ENCODE results near the gene BACH1.

The BACH1 gene

GRCh38 chr21:29372063-29372802, 73.5 kb downstream of the BACH1 start:
- Histone ChIP-seq H3K9me3 (ENCODE audit: insufficient read depth, low read depth, low read length) (no peaks in the 10 kb centered on the region), H3K4me1 (ENCODE audit: control insufficient read depth in 1 of 2, insufficient read depth in 2 of 2, low read length in 2 of 2) (peaks cover 0 to 3% of the 10 kb centered on the region in 2 experiments), H2BK12ac (ENCODE audit: low read length) (no peak overlapping the region), H3K9ac (ENCODE audit: low read length) (no peak overlapping the region), H3K27ac (ENCODE audit: low read depth, low read length) (no peak overlapping the region), H3K23ac (ENCODE audit: low read length) (no peak overlapping the region), H3K79me1 (ENCODE audit: low read length) (peaks cover 2% of the 10 kb centered on the region), H3K27me3 (ENCODE audit: insufficient read depth, low read length) (no peaks in the 10 kb centered on the region), H2AFZ (ENCODE audit: insufficient read depth, low read length, poor library complexity) (no peak overlapping the region), H2AK5ac (ENCODE audit: low read length) (no peak overlapping the region), H2BK5ac (ENCODE audit: low read depth, low read length, poor library complexity) (no peak overlapping the region), H3K79me2 (ENCODE audit: control insufficient read depth, insufficient read depth, low read length, poor library complexity) (no peaks in the 10 kb centered on the region), H3K4ac (ENCODE audit: low read depth, low read length) (no peak overlapping the region), H3K36me3 (ENCODE audit: control insufficient read depth in 1 of 2, insufficient read depth in 2 of 2, low read length in 2 of 2) (peaks cover 3 to 6% of the 10 kb centered on the region in 2 experiments), H4K91ac (ENCODE audit: low read depth, low read length) (no peak overlapping the region), H3K4me3 (ENCODE audit: low read depth, low read length) (no peak overlapping the region), H3K4me2 (ENCODE audit: low read length) (no peak overlapping the region), H4K12ac (ENCODE audit: low read depth, low read length) (no peak overlapping the region), H4K8ac (ENCODE audit: low read depth, low read length) (no peak overlapping the region), H3K14ac (ENCODE audit: low read length) (no peak overlapping the region), H3K18ac (ENCODE audit: low read length) (no peak overlapping the region), H2BK120ac (ENCODE audit: insufficient read depth, low read length, poor library complexity) (no peak overlapping the region)
- DNase-seq: peak; percentile 62 to 93
- WGBS (ENCODE audit: extremely low coverage, insufficient coverage, insufficient read length): no CpG with 5 or more reads among the region's 11 CpGs

- H4K12ac ChIP-seq (ENCODE audit: low read depth, low read length): no peak overlapping the region
- DNase-seq: no peak
- no peak overlapping the region for H3K4me2 ChIP-seq (ENCODE audit: low read length)
- H3K27ac ChIP-seq (ENCODE audit: low read depth, low read length): no peak overlapping the region
- no peak overlapping the region for H2BK12ac ChIP-seq (ENCODE audit: low read length)
- peaks cover 6% of the 10 kb centered on the region for H3K79me1 ChIP-seq (ENCODE audit: low read length)
- H3K18ac ChIP-seq (ENCODE audit: low read length): no peak overlapping the region
- H2AFZ ChIP-seq (ENCODE audit: insufficient read depth, low read length, poor library complexity): no peak overlapping the region
- no peaks in the 10 kb centered on the region for H3K9me3 ChIP-seq (ENCODE audit: insufficient read depth, low read depth, low read length)
- no peaks in the 10 kb centered on the region for H3K27me3 ChIP-seq (ENCODE audit: insufficient read depth, low read length)
- H3K79me2 ChIP-seq (ENCODE audit: control insufficient read depth, insufficient read depth, low read length, poor library complexity): no peaks in the 10 kb centered on the region
- H2AK5ac ChIP-seq (ENCODE audit: low read length): no peak overlapping the region
- peaks cover 10 to 12% of the 10 kb centered on the region in 2 experiments for H3K4me1 ChIP-seq (ENCODE audit: control insufficient read depth in 1 of 2, insufficient read depth in 2 of 2, low read length in 2 of 2)
- no peak overlapping the region for H2BK120ac ChIP-seq (ENCODE audit: insufficient read depth, low read length, poor library complexity)
- WGBS (ENCODE audit: extremely low coverage, insufficient coverage, insufficient read length): no CpG with 5 or more reads among the region's 1 CpG
- no peak overlapping the region for H3K4me3 ChIP-seq (ENCODE audit: low read depth, low read length)
- H2BK5ac ChIP-seq (ENCODE audit: low read depth, low read length, poor library complexity): no peak overlapping the region
- H3K4ac ChIP-seq (ENCODE audit: low read depth, low read length): no peak overlapping the region
- no peak overlapping the region for H3K14ac ChIP-seq (ENCODE audit: low read length)
- H4K91ac ChIP-seq (ENCODE audit: low read depth, low read length): no peak overlapping the region
- H3K36me3 ChIP-seq (ENCODE audit: control insufficient read depth in 1 of 2, insufficient read depth in 2 of 2, low read length in 2 of 2): peaks cover 3 to 6% of the 10 kb centered on the region in 2 experiments
- H3K9ac ChIP-seq (ENCODE audit: low read length): no peak overlapping the region
- no peak overlapping the region for H3K23ac ChIP-seq (ENCODE audit: low read length)
- no peak overlapping the region for H4K8ac ChIP-seq (ENCODE audit: low read depth, low read length)
These were observed 75.8 kb downstream of the BACH1 start for GRCh38 chr21:29374481-29374880.

- no peak overlapping the region for H3K14ac ChIP-seq (ENCODE audit: low read length)
- peaks cover 3 to 4% of the 10 kb centered on the region in 2 experiments for H3K36me3 ChIP-seq (ENCODE audit: control insufficient read depth in 1 of 2, insufficient read depth in 2 of 2, low read length in 2 of 2)
- no peaks in the 10 kb centered on the region for H3K27me3 ChIP-seq (ENCODE audit: insufficient read depth, low read length)
- H3K18ac ChIP-seq (ENCODE audit: low read length): no peak overlapping the region
- H2AFZ ChIP-seq (ENCODE audit: insufficient read depth, low read length, poor library complexity): peak overlapping the region; percentile 10
- no peak overlapping the region for H3K23ac ChIP-seq (ENCODE audit: low read length)
- no peak overlapping the region for H4K91ac ChIP-seq (ENCODE audit: low read depth, low read length)
- H2BK12ac ChIP-seq (ENCODE audit: low read length): peak overlapping the region; percentile 8
- H2BK120ac ChIP-seq (ENCODE audit: insufficient read depth, low read length, poor library complexity): no peak overlapping the region
- no CpG with 5 or more reads among the region's 3 CpGs for WGBS (ENCODE audit: extremely low coverage, insufficient coverage, insufficient read length)
- peaks cover 14 to 16% of the 10 kb centered on the region in 2 experiments for H3K4me1 ChIP-seq (ENCODE audit: control insufficient read depth in 1 of 2, insufficient read depth in 2 of 2, low read length in 2 of 2)
- H2AK5ac ChIP-seq (ENCODE audit: low read length): peak overlapping the region; percentile 7
- no peak overlapping the region for H4K12ac ChIP-seq (ENCODE audit: low read depth, low read length)
- H3K27ac ChIP-seq (ENCODE audit: low read depth, low read length): no peak overlapping the region
- H4K8ac ChIP-seq (ENCODE audit: low read depth, low read length): no peak overlapping the region
- H3K4me2 ChIP-seq (ENCODE audit: low read length): no peak overlapping the region
- DNase-seq: peak in 1 of 2 donors; percentile 44
- H3K9me3 ChIP-seq (ENCODE audit: insufficient read depth, low read depth, low read length): no peaks in the 10 kb centered on the region
- H2BK5ac ChIP-seq (ENCODE audit: low read depth, low read length, poor library complexity): no peak overlapping the region
- H3K4me3 ChIP-seq (ENCODE audit: low read depth, low read length): no peak overlapping the region
- no peaks in the 10 kb centered on the region for H3K79me2 ChIP-seq (ENCODE audit: control insufficient read depth, insufficient read depth, low read length, poor library complexity)
- H3K79me1 ChIP-seq (ENCODE audit: low read length): peaks cover 9% of the 10 kb centered on the region
- H3K4ac ChIP-seq (ENCODE audit: low read depth, low read length): no peak overlapping the region
- H3K9ac ChIP-seq (ENCODE audit: low read length): no peak overlapping the region
These were observed 77.8 kb downstream of the BACH1 start for GRCh38 chr21:29376556-29376955.

- H4K8ac ChIP-seq (ENCODE audit: low read depth, low read length): no peak overlapping the region
- no peak overlapping the region for H3K4ac ChIP-seq (ENCODE audit: low read depth, low read length)
- H2AFZ ChIP-seq (ENCODE audit: insufficient read depth, low read length, poor library complexity): no peak overlapping the region
- H3K9me3 ChIP-seq (ENCODE audit: insufficient read depth, low read depth, low read length): no peaks in the 10 kb centered on the region
- no peak overlapping the region for H3K18ac ChIP-seq (ENCODE audit: low read length)
- no peak overlapping the region for H3K9ac ChIP-seq (ENCODE audit: low read length)
- no peak overlapping the region for H3K4me2 ChIP-seq (ENCODE audit: low read length)
- no peak overlapping the region for H4K91ac ChIP-seq (ENCODE audit: low read depth, low read length)
- H3K4me1 ChIP-seq (ENCODE audit: control insufficient read depth in 1 of 2, insufficient read depth in 2 of 2, low read length in 2 of 2): peaks cover 16 to 19% of the 10 kb centered on the region in 2 experiments
- H3K27ac ChIP-seq (ENCODE audit: low read depth, low read length): no peak overlapping the region
- H3K79me2 ChIP-seq (ENCODE audit: control insufficient read depth, insufficient read depth, low read length, poor library complexity): no peaks in the 10 kb centered on the region
- no peak overlapping the region for H2BK5ac ChIP-seq (ENCODE audit: low read depth, low read length, poor library complexity)
- H3K14ac ChIP-seq (ENCODE audit: low read length): no peak overlapping the region
- no peak overlapping the region for H3K23ac ChIP-seq (ENCODE audit: low read length)
- no peak overlapping the region for H3K4me3 ChIP-seq (ENCODE audit: low read depth, low read length)
- H3K27me3 ChIP-seq (ENCODE audit: insufficient read depth, low read length): no peaks in the 10 kb centered on the region
- DNase-seq: no peak
- peaks cover 11% of the 10 kb centered on the region for H3K79me1 ChIP-seq (ENCODE audit: low read length)
- H4K12ac ChIP-seq (ENCODE audit: low read depth, low read length): no peak overlapping the region
- no CpG with 5 or more reads among the region's 4 CpGs for WGBS (ENCODE audit: extremely low coverage, insufficient coverage, insufficient read length)
- peak overlapping the region; percentile 11 for H2BK120ac ChIP-seq (ENCODE audit: insufficient read depth, low read length, poor library complexity)
- H3K36me3 ChIP-seq (ENCODE audit: control insufficient read depth in 1 of 2, insufficient read depth in 2 of 2, low read length in 2 of 2): peaks cover 3 to 4% of the 10 kb centered on the region in 2 experiments
- no peak overlapping the region for H2AK5ac ChIP-seq (ENCODE audit: low read length)
- no peak overlapping the region for H2BK12ac ChIP-seq (ENCODE audit: low read length)
These were observed 78.5 kb downstream of the BACH1 start for GRCh38 chr21:29377266-29377665.

All from trophoblast cell (in vitro differentiated cells and primary cell).